NCI-H526 (cell line): ENCODE data around the gene HLA-DOB.
A peak's percentile ranks its signal among the peaks of the same experiment; 100 is the strongest.

Source experiments
- DNase-seq, 2 experiments: peaks; one replicate each; lab custom pipeline; 2025; lab: John Stamatoyannopoulos, UW

Gene HLA-DOB

GRCh38 chr6:32816746-32817204 is at the start of gene HLA-DOB:
Gene HLA-DOB, minus strand, starts transcription at chr6:32817002. Its CDS starts 51 bp downstream, at chr6:32816951.
- DNase-seq, result peak in 1 of 2 experiments; percentile 32

GRCh38 chr6:32865724-32866443 is 49.1 kb upstream of the HLA-DOB start:
- no peak for DNase-seq

- DNase-seq, result no peak
Measured at GRCh38 chr6:32862725-32863124, 45.9 kb upstream of the HLA-DOB start.

- DNase-seq, result no peak
Measured at GRCh38 chr6:32860674-32861073, 43.9 kb upstream of the HLA-DOB start.

DNA sequence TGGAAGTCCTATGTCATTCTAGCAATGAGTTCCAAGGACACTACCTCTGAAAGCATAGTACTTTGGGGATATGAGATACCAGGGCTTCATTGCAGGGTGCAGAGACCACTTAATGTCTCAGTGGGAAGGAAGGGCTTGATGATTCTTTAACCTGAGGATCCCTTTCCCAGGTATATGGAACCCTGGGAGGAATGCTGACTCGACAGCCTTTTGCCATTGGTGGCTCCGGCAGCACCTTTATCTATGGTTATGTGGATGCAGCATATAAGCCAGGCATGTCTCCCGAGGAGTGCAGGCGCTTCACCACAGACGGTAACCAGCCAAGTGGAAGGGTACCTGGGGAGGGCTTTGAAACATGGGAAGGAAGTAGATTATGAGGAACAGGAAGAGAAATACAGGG is 41.4 kb upstream of the HLA-DOB start:
- no peak for DNase-seq

DNA sequence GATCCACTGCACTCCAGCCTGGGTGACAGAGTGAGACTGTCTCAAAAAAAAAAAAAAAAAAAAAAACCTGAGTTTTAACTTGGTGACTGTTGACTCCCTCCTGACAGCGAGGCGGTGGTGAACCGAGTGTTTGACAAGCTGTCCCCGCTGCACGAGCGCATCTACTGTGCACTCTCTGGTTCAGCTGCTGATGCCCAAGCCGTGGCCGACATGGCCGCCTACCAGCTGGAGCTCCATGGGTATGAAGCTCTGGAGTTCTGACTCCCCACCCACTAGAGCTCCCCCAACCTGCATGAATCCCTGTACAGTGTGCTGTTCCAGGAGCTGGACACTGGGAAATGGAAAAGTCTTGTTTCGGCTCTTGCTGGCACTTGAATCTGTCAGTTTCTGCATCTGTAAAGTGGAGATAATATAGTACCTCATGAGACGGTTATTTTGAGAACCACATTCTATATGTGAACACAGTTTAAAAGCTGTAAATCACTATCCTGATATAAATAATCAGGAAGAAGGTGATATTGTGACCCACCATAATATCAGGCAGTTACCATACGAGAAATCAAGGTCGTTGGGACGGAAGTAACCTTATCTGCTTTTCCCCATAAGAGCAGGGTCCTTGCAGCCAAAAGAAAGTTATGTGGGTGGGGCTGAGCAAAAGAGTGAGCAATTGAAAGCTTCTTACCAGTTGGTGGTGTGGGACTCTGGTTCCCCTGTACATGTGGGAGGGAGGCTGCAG is 40.5 kb upstream of the HLA-DOB start:
- no peak for DNase-seq

- no peak for DNase-seq
Measured at GRCh38 chr6:32855467-32856174, 38.8 kb upstream of the HLA-DOB start.

DNA sequence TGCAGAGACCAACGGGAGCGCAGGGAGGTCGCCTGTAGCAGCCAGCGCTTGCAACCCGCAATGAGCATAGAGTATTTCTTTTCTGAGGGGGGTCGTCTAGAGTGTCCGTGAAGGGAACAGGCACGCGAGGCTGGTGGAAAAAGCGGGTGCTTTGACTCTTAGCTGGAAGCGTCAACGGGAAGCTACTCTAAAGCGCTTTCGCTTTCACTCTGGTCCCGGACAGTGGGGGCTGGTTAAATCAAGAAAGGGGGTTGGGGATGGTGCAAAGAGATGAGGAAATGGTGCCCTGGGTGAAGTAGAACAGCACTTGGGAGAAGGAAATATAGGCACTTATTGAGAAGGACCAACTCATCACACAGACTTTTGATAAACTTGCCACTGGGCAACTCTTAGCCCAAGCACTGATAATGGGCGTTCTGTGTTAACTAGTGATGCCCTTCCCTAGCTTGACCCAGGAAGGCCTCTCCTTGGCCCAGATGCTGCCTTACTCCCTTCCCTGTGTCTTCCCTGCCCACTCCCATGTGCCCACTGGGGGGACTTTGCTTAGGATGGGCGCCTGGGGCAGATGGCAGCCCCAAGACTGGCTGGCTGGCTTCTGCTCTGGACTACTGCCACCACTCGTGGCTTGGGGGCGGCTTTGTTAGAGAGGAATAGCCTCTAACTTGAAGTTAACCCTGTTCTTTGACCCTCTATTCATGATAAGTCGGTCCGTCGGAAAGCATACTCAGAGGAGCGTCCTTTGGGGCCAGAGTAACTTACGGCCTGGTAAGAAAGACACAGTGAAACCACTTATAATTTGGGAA is 37.8 kb upstream of the HLA-DOB start:
- DNase-seq, result no peak

DNA sequence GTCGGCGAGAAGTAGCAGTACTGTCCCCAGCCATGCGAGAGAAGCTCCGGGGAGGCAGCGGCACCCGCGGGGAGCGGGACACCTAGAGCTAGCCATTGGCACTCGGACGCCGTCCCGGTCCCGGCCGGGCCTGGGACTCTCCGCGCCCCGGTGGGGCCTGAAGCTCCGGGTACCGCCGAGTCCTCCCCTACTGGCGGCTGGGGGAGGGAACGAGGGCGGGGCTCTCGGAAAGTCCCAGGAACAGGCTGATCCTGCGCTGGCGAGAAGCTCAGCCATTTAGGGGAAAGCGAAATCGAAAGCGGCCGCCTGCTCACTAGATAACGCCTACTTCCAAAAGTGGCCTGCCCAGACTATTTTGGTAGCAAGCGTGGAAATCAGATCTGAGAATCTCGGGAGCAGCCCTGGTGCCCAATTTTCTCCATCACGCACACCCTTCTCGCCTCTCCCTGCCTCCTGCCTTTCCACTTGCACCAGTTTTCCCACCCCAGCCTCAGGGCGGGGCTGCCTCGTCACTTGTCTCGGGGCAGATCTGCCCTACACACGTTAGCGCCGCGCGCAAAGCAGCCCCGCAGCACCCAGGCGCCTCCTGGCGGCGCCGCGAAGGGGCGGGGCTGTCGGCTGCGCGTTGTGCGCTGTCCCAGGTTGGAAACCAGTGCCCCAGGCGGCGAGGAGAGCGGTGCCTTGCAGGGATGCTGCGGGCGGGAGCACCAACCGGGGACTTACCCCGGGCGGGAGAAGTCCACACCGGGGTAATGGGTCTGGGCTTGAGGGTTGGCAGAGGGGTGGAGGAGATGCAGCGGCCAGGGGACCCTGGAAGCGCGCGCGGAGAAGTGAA is 37.0 kb upstream of the HLA-DOB start, which contains the start of the genes PSMB9 and TAP1:
PSMB9 (plus strand) TSS at position 652 of the 835 bp plus-strand sequence; CDS start at position 690, 38 bp downstream.
TAP1 (minus strand) TSS at position 164 of the 835 bp plus-strand sequence; CDS start at position 96, 68 bp downstream.
- DNase-seq, result peak; percentile 89 to 97

DNA sequence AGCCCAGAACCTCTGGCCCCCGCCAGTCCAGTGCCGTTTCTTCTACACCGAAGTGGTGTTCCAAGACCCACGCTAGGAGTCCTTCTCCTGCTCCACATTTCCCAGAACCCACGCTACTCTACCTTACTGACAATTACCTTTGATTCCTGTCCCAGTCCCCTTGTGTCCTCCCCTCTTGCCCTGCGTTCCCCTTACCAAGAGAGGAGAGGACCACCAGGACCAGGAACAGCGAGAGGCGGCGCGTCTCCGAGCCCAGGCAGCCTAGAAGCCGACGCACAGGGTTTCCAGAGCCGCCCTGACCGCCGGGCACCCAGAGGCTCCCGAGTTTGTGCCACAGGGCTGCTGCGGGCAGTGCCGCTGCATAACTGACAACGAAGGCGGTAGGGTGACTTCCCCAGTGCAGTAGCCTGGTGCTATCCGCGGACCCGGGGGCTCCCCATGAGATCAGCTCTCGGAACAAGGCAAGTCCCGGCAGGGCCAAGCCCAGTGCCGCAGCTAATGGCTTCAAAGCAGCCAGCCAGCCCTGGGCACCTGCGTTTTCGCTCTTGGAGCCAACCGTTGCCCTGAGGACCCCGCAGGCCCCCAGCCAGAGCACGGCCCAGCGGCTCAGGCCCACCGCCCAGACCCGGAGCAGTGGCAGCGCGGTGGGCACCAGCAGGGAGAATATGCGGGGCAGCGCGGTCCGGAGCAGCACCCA is 36.2 kb upstream of the HLA-DOB start:
- peak; percentile 32 to 71 for DNase-seq

- peak in 1 of 2 experiments; percentile 51 for DNase-seq
Measured at GRCh38 chr6:32852018-32852843, 35.4 kb upstream of the HLA-DOB start.

GRCh38 chr6:32851025-32851424 is 34.2 kb upstream of the HLA-DOB start:
- DNase-seq, result no peak

GRCh38 chr6:32849126-32849525 is 32.3 kb upstream of the HLA-DOB start:
- DNase-seq, result no peak

DNA sequence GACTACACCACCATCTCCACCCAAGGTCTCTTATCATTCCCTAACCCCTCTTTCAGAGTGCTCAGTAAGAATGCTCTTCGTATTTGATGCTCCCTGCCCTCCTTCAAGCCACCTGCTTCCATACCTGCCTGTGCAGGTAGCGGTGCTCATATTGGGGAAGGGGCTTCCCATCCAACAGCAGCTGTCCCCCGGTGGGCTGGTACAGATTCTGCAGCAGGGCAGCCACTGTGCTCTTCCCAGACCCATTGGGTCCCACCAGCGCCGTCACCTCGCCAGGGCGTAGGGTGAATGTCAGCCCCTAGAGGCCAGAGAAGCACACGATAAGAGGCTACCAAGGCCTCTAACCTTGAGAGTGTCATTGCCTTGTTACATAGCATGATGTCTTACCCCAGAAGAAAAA is 31.0 kb upstream of the HLA-DOB start:
- no peak for DNase-seq

- no peak for DNase-seq
Measured at GRCh38 chr6:32847004-32847403, 30.2 kb upstream of the HLA-DOB start.

GRCh38 chr6:32845384-32845884 is 28.6 kb upstream of the HLA-DOB start:
- DNase-seq, result peak in 1 of 2 experiments; percentile 11

GRCh38 chr6:32844839-32845383 is 28.1 kb upstream of the HLA-DOB start:
- DNase-seq, result no peak
